ENCODE results near the gene B4GALNT2.
"Not testable (repeated sequence)": the region's sequence is repeated elsewhere in the genome, so short reads cannot be mapped to it uniquely, and the experiment has no call there.

GRCh38 chr17:49126183-49126859 lies 6.2 kb upstream of the B4GALNT2 start:
- TF ChIP-seq CTCF (IDR thresholded peaks at IDR 0.05; ENCODE audit: poor library complexity, severe bottlenecking); EZH2 (IDR thresholded peaks at IDR 0.05; ENCODE audit: borderline replicate concordance, insufficient read depth, low read length, poor library complexity, severe bottlenecking): not testable (repeated sequence)
